Measurements from ENCODE around the gene VTI1A.

VTI1A gene

GRCh38 chr10:112649006-112649821 is 202.2 kb downstream of the VTI1A start:
- no peak for DNase-seq

GRCh38 chr10:112649822-112650152 is 202.8 kb downstream of the VTI1A start:
- no peak for DNase-seq

- no peak for DNase-seq
Measured at GRCh38 chr10:112650588-112651030, 203.6 kb downstream of the VTI1A start.

GRCh38 chr10:112653215-112653614 is 206.2 kb downstream of the VTI1A start:
- no peak for DNase-seq

GRCh38 chr10:112653851-112654250 is 206.8 kb downstream of the VTI1A start:
- no peak for DNase-seq

- no peak for DNase-seq
Measured at GRCh38 chr10:112654794-112655193, 207.8 kb downstream of the VTI1A start.

GRCh38 chr10:112655722-112656121 is 208.7 kb downstream of the VTI1A start:
- DNase-seq: no peak

GRCh38 chr10:112658465-112658864 is 211.4 kb downstream of the VTI1A start:
- no peak for DNase-seq

- DNase-seq: no peak
Measured at GRCh38 chr10:112658900-112659638, 212.1 kb downstream of the VTI1A start.

GRCh38 chr10:112663234-112664125 is 216.5 kb downstream of the VTI1A start:
- no peak for DNase-seq

GRCh38 chr10:112666094-112666493 is 219.1 kb downstream of the VTI1A start:
- DNase-seq: no peak

- DNase-seq: no peak
Measured at GRCh38 chr10:112669989-112670388, 223.0 kb downstream of the VTI1A start.

GRCh38 chr10:112671743-112672142 is 224.7 kb downstream of the VTI1A start:
- no peak for DNase-seq

- DNase-seq: no peak
Measured at GRCh38 chr10:112672706-112673105, 225.7 kb downstream of the VTI1A start.

GRCh38 chr10:112675560-112676083 is 228.6 kb downstream of the VTI1A start:
- no peak for DNase-seq

GRCh38 chr10:112677689-112678088 is 230.7 kb downstream of the VTI1A start:
- no peak for DNase-seq

- DNase-seq: no peak
Measured at GRCh38 chr10:112678581-112678980, 231.6 kb downstream of the VTI1A start.

- no peak for DNase-seq
Measured at GRCh38 chr10:112678987-112679386, 232.0 kb downstream of the VTI1A start.

GRCh38 chr10:112679392-112679791 is 232.4 kb downstream of the VTI1A start:
- no peak for DNase-seq

GRCh38 chr10:112680586-112680985 is 233.6 kb downstream of the VTI1A start:
- DNase-seq: no peak

- DNase-seq: no peak
Measured at GRCh38 chr10:112687647-112688046, 240.6 kb downstream of the VTI1A start.

- DNase-seq: no peak
Measured at GRCh38 chr10:112689327-112690072, 242.5 kb downstream of the VTI1A start.
